Trophoblast cell (in vitro differentiated cells and primary cell): ENCODE data around the gene CDRT4.
A peak's percentile ranks its signal among the peaks of the same experiment; 100 is the strongest.

Experiments used
- DNase-seq, 2 donors: peaks; one replicate each; pipeline ENCODE4 v3.0.0-alpha.2; 2016
- H2AFZ ChIP-seq: 2 replicates; pipeline ENCODE4 v1.6.1; 2013; ENCODE audit warnings: low read length, moderate library complexity, mild to moderate bottlenecking; ENCODE audit not compliant: insufficient read depth, poor library complexity
- H2AK5ac ChIP-seq: 2 replicates; pipeline ENCODE4 v1.6.1; 2013; ENCODE audit warnings: mild to moderate bottlenecking, low read length
- H2BK120ac ChIP-seq: 2 replicates; pipeline ENCODE4 v1.6.1; 2013; ENCODE audit warnings: low read length, mild to moderate bottlenecking, moderate library complexity; ENCODE audit not compliant: insufficient read depth, poor library complexity
- H2BK12ac ChIP-seq: 2 replicates; pipeline ENCODE4 v1.6.1; 2013; ENCODE audit warnings: mild to moderate bottlenecking, low read length, moderate library complexity
- H2BK5ac ChIP-seq: 2 replicates; pipeline ENCODE4 v1.6.1; 2013; ENCODE audit warnings: low read length, low read depth, moderate library complexity, mild to moderate bottlenecking; ENCODE audit not compliant: poor library complexity
- H3K14ac ChIP-seq: 2 replicates; pipeline ENCODE4 v1.6.1; 2013; ENCODE audit warnings: mild to moderate bottlenecking, low read length
- H3K18ac ChIP-seq: 2 replicates; pipeline ENCODE4 v1.6.1; 2013; ENCODE audit warnings: mild to moderate bottlenecking, low read length
- H3K23ac ChIP-seq: 2 replicates; pipeline ENCODE4 v1.6.1; 2013; ENCODE audit warnings: low read length
- H3K27ac ChIP-seq: 2 replicates; pipeline ENCODE4 v1.5.1; 2013; ENCODE audit warnings: low read depth, mild to moderate bottlenecking, inconsistent platforms, low read length, moderate library complexity
- H3K27me3 ChIP-seq: 2 replicates; pipeline ENCODE4 v1.6.1; 2013; ENCODE audit warnings: inconsistent platforms, mild to moderate bottlenecking, low read length, moderate library complexity; ENCODE audit not compliant: insufficient read depth
- H3K36me3 ChIP-seq, 2 experiments: 1 replicate in 1 of 2; 2 replicates in 1 of 2; pipeline ENCODE4 v1.6.1; 2013; ENCODE audit warnings: low read length in 2 of 2, mild to moderate bottlenecking in 2 of 2, moderate library complexity in 1 of 2; ENCODE audit not compliant: insufficient read depth in 2 of 2, control insufficient read depth in 1 of 2
- H3K4ac ChIP-seq: 2 replicates; pipeline ENCODE4 v1.6.1; 2013; ENCODE audit warnings: low read depth, mild to moderate bottlenecking, low read length, moderate library complexity
- H3K4me1 ChIP-seq, 2 experiments: 1 replicate in 1 of 2; 2 replicates in 1 of 2; pipeline ENCODE4 v1.6.1; 2013; ENCODE audit warnings: low read length in 2 of 2, mild to moderate bottlenecking in 2 of 2, moderate library complexity in 1 of 2; ENCODE audit not compliant: insufficient read depth in 2 of 2, control insufficient read depth in 1 of 2
- H3K4me2 ChIP-seq: 2 replicates; pipeline ENCODE4 v1.6.1; 2013; ENCODE audit warnings: inconsistent platforms, mild to moderate bottlenecking, low read length, moderate library complexity
- H3K4me3 ChIP-seq: 2 replicates; pipeline ENCODE4 v1.5.1; 2013; ENCODE audit warnings: mild to moderate bottlenecking, low read depth, low read length, inconsistent platforms
- H3K79me1 ChIP-seq: one replicate; pipeline ENCODE4 v1.6.1; 2013; ENCODE audit warnings: low read length
- H3K79me2 ChIP-seq: 2 replicates; pipeline ENCODE4 v1.6.1; 2013; ENCODE audit warnings: low read length, mild to moderate bottlenecking; ENCODE audit not compliant: control insufficient read depth, insufficient read depth, poor library complexity
- H3K9ac ChIP-seq: 2 replicates; pipeline ENCODE4 v1.6.1; 2013; ENCODE audit warnings: mild to moderate bottlenecking, low read length
- H3K9me3 ChIP-seq: 2 replicates; pipeline ENCODE4 v1.6.1; 2013; ENCODE audit warnings: low read depth, mild to moderate bottlenecking, control low read depth, inconsistent platforms, low read length; ENCODE audit not compliant: insufficient read depth
- H4K12ac ChIP-seq: 2 replicates; pipeline ENCODE4 v1.6.1; 2013; ENCODE audit warnings: low read depth, mild to moderate bottlenecking, low read length, moderate library complexity
- H4K8ac ChIP-seq: 2 replicates; pipeline ENCODE4 v1.6.1; 2013; ENCODE audit warnings: low read depth, mild to moderate bottlenecking, low read length, moderate library complexity
- H4K91ac ChIP-seq: one replicate; pipeline ENCODE4 v1.6.1; 2013; ENCODE audit warnings: low read depth, mild to moderate bottlenecking, low read length, moderate library complexity
- WGBS: extraction: QIAGEN DNeasy Blood & Tissue Kit; methylation state at CpG from one replicate; pipeline ENCODE4 v1.1.7; 2013; ENCODE audit warnings: missing lambda C conversion rate; ENCODE audit not compliant: insufficient read length, insufficient coverage; ENCODE audit errors: extremely low coverage; 5-methylcytosine and 5-hydroxymethylcytosine counted together

The CDRT4 gene

DNA sequence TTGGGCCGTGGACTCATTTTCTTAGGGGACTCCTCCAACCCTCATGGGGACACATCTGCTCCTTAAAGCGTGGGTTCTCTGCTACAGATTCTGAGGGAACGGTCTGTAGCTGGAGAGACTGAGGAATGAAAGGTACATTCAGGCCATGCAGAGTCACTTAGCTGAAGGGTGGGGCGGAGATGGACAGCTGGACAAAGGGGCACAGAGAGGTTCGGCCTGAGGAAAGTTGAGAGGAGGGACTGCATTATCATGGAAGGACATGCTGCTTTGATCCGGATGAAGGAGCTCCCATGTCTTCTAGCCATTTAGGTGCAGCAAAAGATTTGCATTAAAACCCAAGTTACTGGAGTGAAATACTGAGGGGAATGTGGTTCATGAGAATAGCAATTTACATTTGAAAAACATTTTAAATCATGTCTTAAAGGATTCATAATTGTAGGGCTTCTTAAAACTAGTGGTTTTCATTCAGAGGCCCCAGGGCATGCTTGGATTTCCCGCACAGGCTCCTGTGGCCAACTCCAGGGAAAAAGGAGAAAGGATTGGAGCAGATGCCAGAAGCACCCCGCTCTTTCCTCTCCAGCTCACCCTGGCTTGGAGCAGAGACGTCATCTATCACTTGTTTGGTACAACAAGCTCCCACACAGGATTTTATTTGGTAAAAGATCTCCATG, 54.2 kb downstream of the CDRT4 start:
- no CpG with 5 or more reads among the region's 9 CpGs for WGBS
- no peak overlapping the region for H4K91ac ChIP-seq
- no peak overlapping the region for H3K18ac ChIP-seq
- no peak overlapping the region for H2AK5ac ChIP-seq
- no peak overlapping the region for H4K8ac ChIP-seq
- H3K79me2 ChIP-seq: no peaks in the 10 kb centered on the region
- H3K27me3 ChIP-seq: no peaks in the 10 kb centered on the region
- H2BK5ac ChIP-seq: no peak overlapping the region
- no peak overlapping the region for H3K9ac ChIP-seq
- H3K4me1 ChIP-seq: peaks cover 9 to 11% of the 10 kb centered on the region in 2 experiments
- DNase-seq: no peak
- no peak overlapping the region for H4K12ac ChIP-seq
- H3K14ac ChIP-seq: peak overlapping the region; percentile 8
- H3K23ac ChIP-seq: no peak overlapping the region
- no peak overlapping the region for H2AFZ ChIP-seq
- H2BK120ac ChIP-seq: no peak overlapping the region
- no peak overlapping the region for H3K27ac ChIP-seq
- no peaks in the 10 kb centered on the region for H3K79me1 ChIP-seq
- H3K9me3 ChIP-seq: no peaks in the 10 kb centered on the region
- peak overlapping the region; percentile 5 for H2BK12ac ChIP-seq
- no peaks in the 10 kb centered on the region for H3K36me3 ChIP-seq
- H3K4me3 ChIP-seq: no peak overlapping the region
- no peak overlapping the region for H3K4me2 ChIP-seq
- H3K4ac ChIP-seq: no peak overlapping the region

DNA sequence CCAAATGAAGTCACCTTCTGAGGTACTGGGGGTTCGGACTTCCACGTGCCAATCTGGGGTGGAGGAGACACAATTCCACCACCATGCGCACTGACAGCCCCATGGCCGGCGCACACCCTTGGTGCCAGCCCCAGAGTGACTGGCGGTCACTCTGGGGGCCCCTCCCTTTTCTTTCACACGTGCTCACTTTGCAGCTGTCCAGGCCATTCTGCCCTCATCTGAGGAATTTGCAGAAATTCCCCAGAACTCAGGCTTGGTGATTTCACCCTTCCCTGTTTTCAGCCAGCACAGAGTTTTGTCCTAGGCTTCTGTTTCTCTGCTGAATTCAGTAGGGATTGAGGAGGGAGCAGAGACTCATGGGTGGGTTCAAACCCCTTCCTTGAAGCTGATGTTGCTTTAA, 54.8 kb downstream of the CDRT4 start:
- DNase-seq: peak in 1 of 2 donors; percentile 39
- H3K4me3 ChIP-seq: no peak overlapping the region
- H3K79me1 ChIP-seq: no peaks in the 10 kb centered on the region
- H2BK12ac ChIP-seq: no peak overlapping the region
- no peak overlapping the region for H4K91ac ChIP-seq
- H2BK120ac ChIP-seq: no peak overlapping the region
- H3K9ac ChIP-seq: no peak overlapping the region
- H3K18ac ChIP-seq: no peak overlapping the region
- peak overlapping the region; percentile 8 for H3K14ac ChIP-seq
- no peak overlapping the region for H3K23ac ChIP-seq
- H3K36me3 ChIP-seq: no peaks in the 10 kb centered on the region
- H3K4me1 ChIP-seq: peaks cover 9 to 11% of the 10 kb centered on the region in 2 experiments
- H3K27me3 ChIP-seq: no peaks in the 10 kb centered on the region
- H2AFZ ChIP-seq: no peak overlapping the region
- no peak overlapping the region for H3K27ac ChIP-seq
- no CpG with 5 or more reads among the region's 7 CpGs for WGBS
- H3K79me2 ChIP-seq: no peaks in the 10 kb centered on the region
- no peak overlapping the region for H4K8ac ChIP-seq
- H2BK5ac ChIP-seq: no peak overlapping the region
- no peaks in the 10 kb centered on the region for H3K9me3 ChIP-seq
- H3K4ac ChIP-seq: no peak overlapping the region
- H4K12ac ChIP-seq: no peak overlapping the region
- H2AK5ac ChIP-seq: no peak overlapping the region
- H3K4me2 ChIP-seq: no peak overlapping the region

DNA sequence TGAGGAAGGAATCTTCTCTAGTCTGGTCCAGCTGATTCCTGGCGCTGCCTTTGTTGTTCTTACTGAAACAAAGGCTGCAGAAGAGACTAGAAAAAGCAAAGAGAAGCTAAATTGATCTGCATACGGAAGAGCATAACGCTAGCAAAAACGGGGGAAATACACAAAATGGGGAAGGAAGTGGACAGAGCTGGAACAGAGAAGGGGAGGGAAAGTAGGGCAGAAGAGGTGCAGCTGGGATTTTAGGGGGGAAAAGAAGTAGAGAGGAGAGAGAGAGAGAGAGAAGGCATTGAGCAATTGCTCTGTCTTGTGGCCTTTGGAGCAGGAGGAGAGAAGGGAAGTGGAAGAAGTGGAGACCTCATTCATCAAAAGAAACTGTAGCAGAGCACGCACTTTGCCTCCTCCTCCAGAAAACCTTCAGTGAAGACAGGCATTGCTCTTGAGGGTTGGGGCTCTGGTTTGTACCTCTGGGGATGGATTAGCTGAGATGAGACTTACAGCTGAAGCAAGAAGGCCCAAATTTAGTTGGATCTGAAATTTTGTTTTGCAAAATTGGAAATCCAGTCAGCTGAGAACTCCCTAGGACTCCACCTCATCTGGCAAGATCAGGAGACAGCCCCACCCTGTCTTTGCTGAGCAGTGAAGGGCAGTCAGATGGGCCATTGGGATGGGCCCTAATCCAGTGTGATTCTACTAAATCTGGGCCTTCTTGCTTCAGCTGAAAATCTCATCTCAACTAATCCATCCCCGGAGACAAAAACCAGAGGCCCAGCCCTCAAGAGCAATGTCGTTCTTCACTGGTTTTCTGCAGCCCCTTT, 55.8 kb downstream of the CDRT4 start:
- Histone ChIP-seq H4K91ac (no peak overlapping the region), H3K9ac (no peak overlapping the region), H3K14ac (no peak overlapping the region), H2BK12ac (no peak overlapping the region), H2BK5ac (no peak overlapping the region), H2AFZ (no peak overlapping the region), H3K9me3 (no peaks in the 10 kb centered on the region), H4K8ac (no peak overlapping the region), H3K4me3 (no peak overlapping the region), H3K18ac (no peak overlapping the region), H2AK5ac (no peak overlapping the region), H3K4me2 (no peak overlapping the region), H4K12ac (no peak overlapping the region), H3K4ac (no peak overlapping the region), H3K79me2 (no peaks in the 10 kb centered on the region), H3K23ac (no peak overlapping the region), H3K79me1 (no peaks in the 10 kb centered on the region), H3K27ac (no peak overlapping the region), H3K4me1 (peaks cover 9 to 11% of the 10 kb centered on the region in 2 experiments), H3K27me3 (no peaks in the 10 kb centered on the region), H2BK120ac (no peak overlapping the region), H3K36me3 (no peaks in the 10 kb centered on the region)
- DNase-seq: no peak
- WGBS: no CpG with 5 or more reads among the region's 7 CpGs

DNA sequence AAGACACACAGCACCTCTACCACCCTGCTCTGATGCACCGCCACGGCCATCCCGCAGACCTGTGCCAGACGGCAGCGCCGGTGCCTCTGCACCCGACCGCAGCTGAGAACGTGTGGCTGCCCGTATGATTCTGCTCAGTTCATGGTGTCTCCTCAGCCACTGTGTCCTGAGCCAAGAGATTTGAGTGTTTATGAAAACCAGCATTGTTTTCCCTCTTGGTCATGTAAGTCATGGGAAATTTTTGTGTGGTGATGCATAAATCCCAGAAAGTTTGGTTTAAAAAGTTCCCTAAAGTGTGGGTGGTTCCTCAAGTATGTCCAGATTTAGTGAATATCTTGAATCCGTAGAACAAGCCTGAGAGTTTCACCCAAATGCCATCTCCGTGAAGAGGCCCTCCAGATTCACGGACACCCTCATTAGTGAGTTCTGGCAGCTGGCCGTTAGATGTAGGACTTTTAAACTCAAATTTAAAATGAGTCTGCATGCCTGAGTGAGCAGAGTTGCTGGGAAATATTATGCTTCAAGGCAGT, 57.6 kb downstream of the CDRT4 start:
- no peaks in the 10 kb centered on the region for H3K79me2 ChIP-seq
- no CpG with 5 or more reads among the region's 14 CpGs for WGBS
- no peak overlapping the region for H3K27ac ChIP-seq
- H4K91ac ChIP-seq: no peak overlapping the region
- DNase-seq: peak; percentile 93 to 94
- no peak overlapping the region for H3K18ac ChIP-seq
- no peak overlapping the region for H4K8ac ChIP-seq
- no peak overlapping the region for H3K4me3 ChIP-seq
- no peak overlapping the region for H2AFZ ChIP-seq
- H3K27me3 ChIP-seq: no peaks in the 10 kb centered on the region
- no peak overlapping the region for H3K4ac ChIP-seq
- H3K14ac ChIP-seq: no peak overlapping the region
- H2BK5ac ChIP-seq: no peak overlapping the region
- no peaks in the 10 kb centered on the region for H3K9me3 ChIP-seq
- no peak overlapping the region for H3K4me2 ChIP-seq
- H3K79me1 ChIP-seq: no peaks in the 10 kb centered on the region
- H2BK12ac ChIP-seq: no peak overlapping the region
- no peak overlapping the region for H3K23ac ChIP-seq
- H3K36me3 ChIP-seq: no peaks in the 10 kb centered on the region
- no peak overlapping the region for H3K9ac ChIP-seq
- peaks cover 8 to 13% of the 10 kb centered on the region in 2 experiments for H3K4me1 ChIP-seq
- no peak overlapping the region for H2BK120ac ChIP-seq
- H2AK5ac ChIP-seq: no peak overlapping the region
- H4K12ac ChIP-seq: no peak overlapping the region
